Ishikawa (cell line): ENCODE measurements around the gene EXOG.

Experiments
- CEBPB ChIP-seq: IDR thresholded peaks from 2 replicates; pipeline ENCODE4 v1.6.1; 2012
- CREB1 ChIP-seq: IDR thresholded peaks from 2 replicates; pipeline ENCODE4 v1.6.1; 2012; ENCODE audit warnings: low read depth
- EGR1 ChIP-seq: IDR thresholded peaks from 2 replicates; pipeline ENCODE4 v1.6.1; 2012
- EP300 ChIP-seq: IDR thresholded peaks from 2 replicates; pipeline ENCODE4 v1.6.1; 2012; ENCODE audit warnings: borderline replicate concordance
- FOXM1 ChIP-seq: IDR thresholded peaks from 2 replicates; pipeline ENCODE4 v1.6.1; 2012; ENCODE audit warnings: low read depth, borderline replicate concordance
- MAX ChIP-seq: IDR thresholded peaks from 2 replicates; pipeline ENCODE4 v1.6.1; 2012
- NFIC ChIP-seq: IDR thresholded peaks from 2 replicates; pipeline ENCODE4 v1.6.1; 2012
- RAD21 ChIP-seq: IDR thresholded peaks from 2 replicates; pipeline ENCODE4 v1.6.1; 2012; ENCODE audit warnings: low read depth
- REST ChIP-seq: IDR thresholded peaks from 2 replicates; pipeline ENCODE4 v1.6.1; 2012; ENCODE audit warnings: low read depth, mild to moderate bottlenecking
- TAF1 ChIP-seq: IDR thresholded peaks from 2 replicates; pipeline ENCODE4 v1.6.1; 2012; ENCODE audit warnings: low read depth, mild to moderate bottlenecking
- TCF12 ChIP-seq: IDR thresholded peaks from 2 replicates; pipeline ENCODE4 v1.6.1; 2012; ENCODE audit warnings: low read depth
- TEAD4 ChIP-seq: IDR thresholded peaks from 2 replicates; pipeline ENCODE4 v1.6.1; 2012
- USF1 ChIP-seq: IDR thresholded peaks from 2 replicates; pipeline ENCODE4 v1.6.1; 2012
- YY1 ChIP-seq: IDR thresholded peaks from 2 replicates; pipeline ENCODE4 v1.6.1; 2012; ENCODE audit warnings: low read depth
- ZBTB7A ChIP-seq: IDR thresholded peaks from 2 replicates; pipeline ENCODE4 v1.6.1; 2012; ENCODE audit warnings: low read depth

Gene EXOG

GRCh38 chr3:38488949-38489348, 7.2 kb upstream of the EXOG start:
- no peak for TF ChIP-seq CEBPB
- no peak for TF ChIP-seq MAX
- TF ChIP-seq EP300: no peak
- no peak for TF ChIP-seq REST
- no peak for TF ChIP-seq YY1
- no peak for TF ChIP-seq TEAD4
- TF ChIP-seq RAD21: no peak
- TF ChIP-seq FOXM1: no peak

GRCh38 chr3:38489766-38490165, 6.4 kb upstream of the EXOG start:
- TF ChIP-seq CEBPB (no peak), YY1 (no peak), NFIC (no peak), EP300 (no peak), MAX (no peak), ZBTB7A (no peak), REST (no peak), EGR1 (no peak), TCF12 (no peak), FOXM1 (no peak), TAF1 (no peak), TEAD4 (no peak), CREB1 (no peak), USF1 (no peak), RAD21 (no peak)

- TF ChIP-seq FOXM1: no peak
- TF ChIP-seq TAF1: no peak
- no peak for TF ChIP-seq NFIC
- TF ChIP-seq RAD21: no peak
- TF ChIP-seq MAX: no peak
- no peak for TF ChIP-seq TEAD4
- no peak for TF ChIP-seq CREB1
- no peak for TF ChIP-seq YY1
- no peak for TF ChIP-seq REST
- no peak for TF ChIP-seq TCF12
- no peak for TF ChIP-seq ZBTB7A
- no peak for TF ChIP-seq USF1
- TF ChIP-seq CEBPB: no peak
- no peak for TF ChIP-seq EGR1
- TF ChIP-seq EP300: no peak
These were observed 5.7 kb upstream of the EXOG start for GRCh38 chr3:38490281-38491030.

GRCh38 chr3:38491215-38491614, 4.9 kb upstream of the EXOG start:
- no peak for TF ChIP-seq MAX
- no peak for TF ChIP-seq TCF12
- TF ChIP-seq FOXM1: no peak
- TF ChIP-seq EGR1: no peak
- TF ChIP-seq EP300: no peak
- no peak for TF ChIP-seq CEBPB
- no peak for TF ChIP-seq RAD21
- TF ChIP-seq YY1: no peak
- no peak for TF ChIP-seq USF1
- no peak for TF ChIP-seq NFIC
- no peak for TF ChIP-seq ZBTB7A
- TF ChIP-seq REST: no peak
- TF ChIP-seq TAF1: no peak
- TF ChIP-seq CREB1: no peak
- TF ChIP-seq TEAD4: no peak
